PC-9 (cell line): ENCODE results near the gene RNF4. TPM values are rescaled to one million over a fixed set of nuclear protein-coding genes. Genes with fewer than 3 reads are reported as not detected.

Experiments used
- BruUV-seq: library from RNA; stranded (reverse); fragments of 400-500 nt; replicated peaks from 2 replicates; lab custom pipeline; 2021; lab: Mats Ljungman, UMichigan
- CTCF ChIA-PET: fragments of 300-600 bp; sonication (Branson Sonifier 250); formaldehyde crosslinking; loops from one replicate; lab custom pipeline; 2022; ENCODE audit warnings: antibody characterized with exemption; lab: Charles Lee
- POLR2A ChIA-PET: fragments of 300-600 bp; sonication (Branson Sonifier 250); formaldehyde crosslinking; loops from one replicate; lab custom pipeline; 2022; ENCODE audit warnings: antibody characterized with exemption; ENCODE audit not compliant: unreplicated experiment; lab: Charles Lee
- DNase-seq, 2 experiments: peaks; one replicate each; pipeline versions ENCODE4 v3.0.0 to v3.0.0-alpha.2; 2015 to 2022; ENCODE audit warnings: mixed read lengths in 1 of 2
- H2AFZ ChIP-seq: fragments of 200-600 bp; sonication (generic); 2 replicates; pipeline ENCODE4 v1.8.1; 2017; ENCODE audit warnings: antibody characterized with exemption
- H3F3A ChIP-seq: fragments of 200-600 bp; sonication (generic); 2 replicates; pipeline ENCODE4 v1.8.1; 2017; ENCODE audit warnings: antibody characterized with exemption, mild to moderate bottlenecking, low read depth; ENCODE audit not compliant: insufficient read depth
- H3K27ac ChIP-seq: fragments of 200-600 bp; sonication (generic); 2 replicates; pipeline ENCODE4 v1.6.1; 2016; ENCODE audit warnings: mixed run types
- H3K27me3 ChIP-seq: fragments of 200-600 bp; sonication (generic); 2 replicates; pipeline ENCODE4 v1.6.1; 2016; ENCODE audit warnings: low read depth, mixed run types; ENCODE audit not compliant: insufficient read depth
- H3K36me3 ChIP-seq: fragments of 200-600 bp; sonication (generic); 2 replicates; pipeline ENCODE4 v1.6.1; 2016; ENCODE audit warnings: low read depth, mixed run types
- H3K4me1 ChIP-seq: fragments of 200-600 bp; sonication (generic); replicated peaks from 2 replicates; pipeline ENCODE4 v1.6.1; 2016; ENCODE audit warnings: mixed run types; ENCODE audit not compliant: insufficient read depth
- H3K4me2 ChIP-seq: fragments of 200-600 bp; sonication (generic); 2 replicates; pipeline ENCODE4 v1.6.1; 2017; ENCODE audit warnings: mixed run types
- H3K4me3 ChIP-seq: fragments of 200-600 bp; sonication (generic); 2 replicates; pipeline ENCODE4 v1.6.1; 2016; ENCODE audit warnings: mixed run types
- H3K79me2 ChIP-seq: fragments of 200-600 bp; sonication (generic); 2 replicates; pipeline ENCODE4 v1.6.1; 2017; ENCODE audit warnings: low read depth, mixed run types
- H3K9me2 ChIP-seq: fragments of 200-600 bp; sonication (generic); 2 replicates; pipeline ENCODE4 v1.8.1; 2017; ENCODE audit warnings: mild to moderate bottlenecking; ENCODE audit not compliant: insufficient read depth
- H3K9me3 ChIP-seq: fragments of 200-600 bp; sonication (generic); 2 replicates; pipeline ENCODE4 v1.8.1; 2016; ENCODE audit warnings: low read depth; ENCODE audit not compliant: insufficient read depth
- H4K20me1 ChIP-seq: fragments of 200-600 bp; sonication (generic); 2 replicates; pipeline ENCODE4 v1.8.1; 2017; ENCODE audit not compliant: insufficient read depth
- EZH2 ChIP-seq: fragments of 200-600 bp; sonication (generic); IDR thresholded peaks from 2 replicates; pipeline ENCODE4 v1.8.0; 2017; ENCODE audit warnings: antibody characterized with exemption, low read depth
- intact Hi-C: fragments of 100-400 bp; cut with micrococcal nuclease; formaldehyde crosslinking; loops from one replicate; pipeline ENCODE4 v1.10.0; 2022; ENCODE audit not compliant: unreplicated experiment
- total RNA-seq: library from RNA; stranded (reverse); gene quantifications from 2 replicates; pipeline ENCODE4 v1.2.3, GENCODE V29; 2021
- TF ChIP-seq, protein P1 (sequence below): fragments of 200-600 bp; sonication (generic); conservative IDR thresholded peaks from 2 replicates; pipeline ENCODE4 v1.6.1; 2017; ENCODE audit warnings: mixed run types, antibody characterized with exemption, mild to moderate bottlenecking, moderate library complexity

The RNF4 gene
- total RNA-seq, 1 experiment from 2014 or later: 63.5 TPM

GRCh38 chr4:2497931-2498330 is 29.0 kb downstream of the RNF4 start:
- no peak overlapping the region for H3K27ac ChIP-seq
- TF ChIP-seq EZH2: no peak
- TF ChIP-seq, protein P1, sequence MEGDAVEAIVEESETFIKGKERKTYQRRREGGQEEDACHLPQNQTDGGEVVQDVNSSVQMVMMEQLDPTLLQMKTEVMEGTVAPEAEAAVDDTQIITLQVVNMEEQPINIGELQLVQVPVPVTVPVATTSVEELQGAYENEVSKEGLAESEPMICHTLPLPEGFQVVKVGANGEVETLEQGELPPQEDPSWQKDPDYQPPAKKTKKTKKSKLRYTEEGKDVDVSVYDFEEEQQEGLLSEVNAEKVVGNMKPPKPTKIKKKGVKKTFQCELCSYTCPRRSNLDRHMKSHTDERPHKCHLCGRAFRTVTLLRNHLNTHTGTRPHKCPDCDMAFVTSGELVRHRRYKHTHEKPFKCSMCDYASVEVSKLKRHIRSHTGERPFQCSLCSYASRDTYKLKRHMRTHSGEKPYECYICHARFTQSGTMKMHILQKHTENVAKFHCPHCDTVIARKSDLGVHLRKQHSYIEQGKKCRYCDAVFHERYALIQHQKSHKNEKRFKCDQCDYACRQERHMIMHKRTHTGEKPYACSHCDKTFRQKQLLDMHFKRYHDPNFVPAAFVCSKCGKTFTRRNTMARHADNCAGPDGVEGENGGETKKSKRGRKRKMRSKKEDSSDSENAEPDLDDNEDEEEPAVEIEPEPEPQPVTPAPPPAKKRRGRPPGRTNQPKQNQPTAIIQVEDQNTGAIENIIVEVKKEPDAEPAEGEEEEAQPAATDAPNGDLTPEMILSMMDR: no peak
- CTCF ChIA-PET: no interaction called here
- no peaks in the 10 kb centered on the region for H3K27me3 ChIP-seq
- no peak overlapping the region for H3K4me3 ChIP-seq
- no peak overlapping the region for H2AFZ ChIP-seq
- H3K36me3 ChIP-seq: peaks cover 6% of the 10 kb centered on the region
- H4K20me1 ChIP-seq: peaks cover 3% of the 10 kb centered on the region; the same call in 1 of the 2 replicates
- POLR2A ChIA-PET: no interaction called here
- BruUV-seq: no TSS peak
- intact Hi-C loops: no loop called here
- no peaks in the 10 kb centered on the region for H3K9me3 ChIP-seq
- peaks cover 2% of the 10 kb centered on the region for H3K79me2 ChIP-seq
- H3F3A ChIP-seq: no peaks in the 10 kb centered on the region
- H3K4me2 ChIP-seq: no peak overlapping the region
- no peak for DNase-seq
- H3K4me1 ChIP-seq: no peaks in the 10 kb centered on the region
- H3K9me2 ChIP-seq: no peaks in the 10 kb centered on the region

- H3K4me2 ChIP-seq: no peak overlapping the region
- H4K20me1 ChIP-seq: no peaks in the 10 kb centered on the region
- H3K4me1 ChIP-seq: no peaks in the 10 kb centered on the region
- TF ChIP-seq, protein P1: no peak
- TF ChIP-seq EZH2: no peak
- no peaks in the 10 kb centered on the region for H3K9me3 ChIP-seq
- H3K79me2 ChIP-seq: no peaks in the 10 kb centered on the region
- peaks cover 6% of the 10 kb centered on the region for H3K36me3 ChIP-seq
- H2AFZ ChIP-seq: no peak overlapping the region
- no peaks in the 10 kb centered on the region for H3F3A ChIP-seq
- no peaks in the 10 kb centered on the region for H3K9me2 ChIP-seq
- no peak overlapping the region for H3K27ac ChIP-seq
- no peaks in the 10 kb centered on the region for H3K27me3 ChIP-seq
- DNase-seq: no peak
- ChIA-PET POLR2A (no interaction called here), CTCF (no interaction called here)
- intact Hi-C loops: no loop called here
- no peak overlapping the region for H3K4me3 ChIP-seq
- BruUV-seq: no TSS peak
Observed at GRCh38 chr4:2500547-2500946, 31.6 kb downstream of the RNF4 start.

DNA sequence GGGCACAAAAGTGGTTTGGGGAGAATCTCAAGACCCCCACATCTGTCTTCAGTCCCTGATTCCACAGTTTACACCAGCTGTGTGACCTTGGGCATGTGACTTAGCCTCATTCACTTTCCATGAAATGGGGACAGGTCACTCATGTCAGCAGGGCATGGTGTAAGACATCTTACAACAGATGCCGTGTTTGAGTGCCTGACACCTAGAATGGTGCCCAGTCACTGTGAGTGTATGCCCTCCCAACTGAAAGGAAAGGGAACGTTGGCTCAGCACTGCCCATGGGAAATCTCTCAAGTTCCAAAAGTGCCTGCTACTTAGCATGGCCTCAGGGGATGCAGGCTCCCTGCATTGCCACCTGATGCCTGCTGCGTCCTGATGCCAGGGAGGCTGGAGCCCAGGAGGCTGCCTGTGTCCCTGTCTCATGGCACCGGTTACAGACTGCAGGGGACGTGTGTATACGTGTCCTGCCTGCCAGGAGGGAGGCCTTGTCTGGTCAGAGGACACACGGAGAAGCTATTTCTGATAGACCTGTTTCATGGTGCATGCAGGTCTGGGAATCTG is 32.2 kb downstream of the RNF4 start:
- no peaks in the 10 kb centered on the region for H3K27me3 ChIP-seq
- H3K4me1 ChIP-seq: no peaks in the 10 kb centered on the region
- H2AFZ ChIP-seq: no peak overlapping the region
- no peaks in the 10 kb centered on the region for H3K9me3 ChIP-seq
- ChIA-PET POLR2A (no interaction called here), CTCF (no interaction called here)
- no peak overlapping the region for H3K27ac ChIP-seq
- no peak for TF ChIP-seq EZH2
- TF ChIP-seq, protein P1: no peak
- no peaks in the 10 kb centered on the region for H4K20me1 ChIP-seq
- no peak overlapping the region for H3K4me3 ChIP-seq
- intact Hi-C loops: no loop called here
- no peak overlapping the region for H3K4me2 ChIP-seq
- H3K9me2 ChIP-seq: no peaks in the 10 kb centered on the region
- no peaks in the 10 kb centered on the region for H3K79me2 ChIP-seq
- no peaks in the 10 kb centered on the region for H3F3A ChIP-seq
- no TSS peak for BruUV-seq
- peaks cover 6% of the 10 kb centered on the region for H3K36me3 ChIP-seq
- DNase-seq: no peak
